Cerebellar nuclear complex (tissue), 1 donor: ENCODE results near the gene NYNRIN.
"Not testable (repeated sequence)": the region's sequence is repeated elsewhere in the genome, so short reads cannot be mapped to it uniquely, and the experiment has no call there.

ENCODE experiments used
- DNase-seq, 2 experiments: peaks; one replicate each; lab custom pipeline; 2025; lab: John Stamatoyannopoulos, UW

Gene NYNRIN

GRCh38 chr14:24431569-24432258 is 32.9 kb downstream of the NYNRIN start:
- DNase-seq: peak; percentile 47 to 86

GRCh38 chr14:24432259-24433131 is 33.7 kb downstream of the NYNRIN start:
- DNase-seq: no peak

GRCh38 chr14:24434036-24434435 is 35.2 kb downstream of the NYNRIN start:
- no peak for DNase-seq

- no peak for DNase-seq
Observed at GRCh38 chr14:24434676-24435075, 35.9 kb downstream of the NYNRIN start.

GRCh38 chr14:24435192-24435810 is 36.5 kb downstream of the NYNRIN start:
- DNase-seq: no peak

GRCh38 chr14:24435998-24436354 is 37.2 kb downstream of the NYNRIN start:
- no peak for DNase-seq

- DNase-seq: peak in 1 of 2 experiments; percentile 62
Observed at GRCh38 chr14:24436355-24437019, 37.7 kb downstream of the NYNRIN start.

- no peak for DNase-seq
Observed at GRCh38 chr14:24437020-24437735, 38.4 kb downstream of the NYNRIN start.

GRCh38 chr14:24437736-24438067 is 38.9 kb downstream of the NYNRIN start:
- no peak for DNase-seq

GRCh38 chr14:24438223-24439097 is 39.7 kb downstream of the NYNRIN start:
- DNase-seq: no peak

GRCh38 chr14:24439257-24439656 is 40.5 kb downstream of the NYNRIN start:
- DNase-seq: no peak

- no peak for DNase-seq
Observed at GRCh38 chr14:24439830-24440605, 41.2 kb downstream of the NYNRIN start.

GRCh38 chr14:24440606-24441399 is 42.0 kb downstream of the NYNRIN start:
- no peak for DNase-seq

- no peak for DNase-seq
Observed at GRCh38 chr14:24441485-24441884, 42.7 kb downstream of the NYNRIN start.

GRCh38 chr14:24441904-24442239 is 43.1 kb downstream of the NYNRIN start:
- no peak for DNase-seq

GRCh38 chr14:24442240-24443052 is 43.6 kb downstream of the NYNRIN start, which contains the start of gene SDR39U1:
TSS of gene SDR39U1 (minus strand) at chr14:24442776. CDS start at chr14:24442769, 7 bp downstream.
- DNase-seq: peak; percentile 80 to 98

- no peak for DNase-seq
Observed at GRCh38 chr14:24443053-24443665, 44.4 kb downstream of the NYNRIN start.

- DNase-seq: not testable (repeated sequence)
Observed at GRCh38 chr14:24450828-24451227, 52.0 kb downstream of the NYNRIN start.
